ENCODE results near the gene PLXND1.
A peak's percentile ranks its signal among the peaks of the same experiment; 100 is the strongest.

The PLXND1 gene

GRCh38 chr3:129627350-129628168 is 21.1 kb upstream of the PLXND1 start:
- peak; percentile 87 for DNase-seq

GRCh38 chr3:129626744-129627349 is 20.4 kb upstream of the PLXND1 start:
- DNase-seq = peak; percentile 88

- DNase-seq = peak; percentile 23
Observed at GRCh38 chr3:129625072-129625874, 18.8 kb upstream of the PLXND1 start.

- DNase-seq = peak; percentile 25
Observed at GRCh38 chr3:129624347-129625071, 18.0 kb upstream of the PLXND1 start.

- DNase-seq = peak; percentile 81
Observed at GRCh38 chr3:129623447-129624118, 17.1 kb upstream of the PLXND1 start.

- peak; percentile 25 for DNase-seq
Observed at GRCh38 chr3:129622933-129623332, 16.5 kb upstream of the PLXND1 start.

- peak; percentile 34 for DNase-seq
Observed at GRCh38 chr3:129622226-129622874, 15.9 kb upstream of the PLXND1 start.

- peak; percentile 46 for DNase-seq
Observed at GRCh38 chr3:129621626-129622225, 15.2 kb upstream of the PLXND1 start.

- no peak for DNase-seq
Observed at GRCh38 chr3:129620828-129621559, 14.5 kb upstream of the PLXND1 start.

- peak; percentile 24 for DNase-seq
Observed at GRCh38 chr3:129619726-129620162, 13.3 kb upstream of the PLXND1 start.

GRCh38 chr3:129618901-129619671 is 12.6 kb upstream of the PLXND1 start:
- peak; percentile 35 for DNase-seq

GRCh38 chr3:129618186-129618820 is 11.8 kb upstream of the PLXND1 start:
- DNase-seq = no peak

GRCh38 chr3:129617381-129618185 is 11.1 kb upstream of the PLXND1 start:
- peak; percentile 21 for DNase-seq

GRCh38 chr3:129616713-129617112 is 10.2 kb upstream of the PLXND1 start:
- peak; percentile 24 for DNase-seq

- peak; percentile 17 for DNase-seq
Observed at GRCh38 chr3:129616291-129616690, 9.8 kb upstream of the PLXND1 start.

- peak; percentile 21 for DNase-seq
Observed at GRCh38 chr3:129615751-129616281, 9.3 kb upstream of the PLXND1 start.

- DNase-seq = peak; percentile 22
Observed at GRCh38 chr3:129614927-129615363, 8.5 kb upstream of the PLXND1 start.

- DNase-seq = peak; percentile 18
Observed at GRCh38 chr3:129614435-129614834, 8.0 kb upstream of the PLXND1 start.
